Measurements from ENCODE around the gene NSDHL.

GRCh38 chrX:152881289-152881688 is 50.4 kb downstream of the NSDHL start:
- TF ChIP-seq, protein P1, sequence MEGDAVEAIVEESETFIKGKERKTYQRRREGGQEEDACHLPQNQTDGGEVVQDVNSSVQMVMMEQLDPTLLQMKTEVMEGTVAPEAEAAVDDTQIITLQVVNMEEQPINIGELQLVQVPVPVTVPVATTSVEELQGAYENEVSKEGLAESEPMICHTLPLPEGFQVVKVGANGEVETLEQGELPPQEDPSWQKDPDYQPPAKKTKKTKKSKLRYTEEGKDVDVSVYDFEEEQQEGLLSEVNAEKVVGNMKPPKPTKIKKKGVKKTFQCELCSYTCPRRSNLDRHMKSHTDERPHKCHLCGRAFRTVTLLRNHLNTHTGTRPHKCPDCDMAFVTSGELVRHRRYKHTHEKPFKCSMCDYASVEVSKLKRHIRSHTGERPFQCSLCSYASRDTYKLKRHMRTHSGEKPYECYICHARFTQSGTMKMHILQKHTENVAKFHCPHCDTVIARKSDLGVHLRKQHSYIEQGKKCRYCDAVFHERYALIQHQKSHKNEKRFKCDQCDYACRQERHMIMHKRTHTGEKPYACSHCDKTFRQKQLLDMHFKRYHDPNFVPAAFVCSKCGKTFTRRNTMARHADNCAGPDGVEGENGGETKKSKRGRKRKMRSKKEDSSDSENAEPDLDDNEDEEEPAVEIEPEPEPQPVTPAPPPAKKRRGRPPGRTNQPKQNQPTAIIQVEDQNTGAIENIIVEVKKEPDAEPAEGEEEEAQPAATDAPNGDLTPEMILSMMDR (conservative IDR thresholded peaks at IDR 0.05; ENCODE audit: low read depth, low read length), result no peak
- no peak for TF ChIP-seq EZH2 (IDR thresholded peaks at IDR 0.05; ENCODE audit: borderline replicate concordance, low read depth, low read length, poor library complexity, severe bottlenecking)
